Heart left ventricle (tissue), 16 donors: ENCODE measurements around the gene PICALM. TPM values are rescaled to one million over a fixed set of nuclear protein-coding genes. Genes with fewer than 3 reads are reported as not detected.

Experiments
- ATAC-seq, 4 donors: fragments of 200-7000 bp; cut with Tn5 transposase; one replicate each; pipeline ENCODE4 v1.9.1; 2020 to 2022; ENCODE audit warnings: moderate library complexity in 4 of 4, mild to moderate bottlenecking in 3 of 4, moderate number of reproducible peaks in 1 of 4
- DNase-seq, 5 donors: peaks; one replicate each; pipeline ENCODE4 v3.0.0-alpha.2; 2020
- H3K27ac ChIP-seq, 12 donors: fragments of 200-600 bp; sonication (generic) in 4 of 12; one replicate each; pipeline versions ENCODE4 v1.5.0 to v1.8.0; 2016 to 2022; ENCODE audit warnings: mild to moderate bottlenecking in 2 of 12
- H3K27me3 ChIP-seq, 9 donors: fragments of 200-600 bp; sonication (generic) in 2 of 9; one replicate each; pipeline versions ENCODE4 v1.5.1 to v1.8.0; 2016 to 2022; ENCODE audit warnings: mild to moderate bottlenecking in 3 of 9
- H3K36me3 ChIP-seq, 9 donors: fragments of 200-600 bp; sonication (generic) in 2 of 9; one replicate each; pipeline versions ENCODE4 v1.5.0 to v1.8.0; 2018 to 2022; ENCODE audit warnings: mild to moderate bottlenecking in 2 of 9
- H3K4me1 ChIP-seq, 12 donors: fragments of 200-600 bp; sonication (generic) in 4 of 12; one replicate each; pipeline versions ENCODE4 v1.5.0 to v1.8.0; 2016 to 2022; ENCODE audit warnings: mild to moderate bottlenecking in 3 of 12
- H3K4me3 ChIP-seq, 12 donors: fragments of 200-600 bp; sonication (generic) in 4 of 12; one replicate each; pipeline versions ENCODE4 v1.5.0 to v1.8.0; 2017 to 2022; ENCODE audit warnings: mild to moderate bottlenecking in 9 of 12, moderate library complexity in 4 of 12
- H3K9me3 ChIP-seq, 12 donors: fragments of 200-600 bp; sonication (generic) in 4 of 12; one replicate each; pipeline versions ENCODE4 v1.5.0 to v1.8.0; 2016 to 2022; ENCODE audit warnings: mild to moderate bottlenecking in 1 of 12
- POLR2A ChIP-seq, 2 donors: fragments of 450-650 bp; IDR thresholded peaks; one replicate each; pipeline ENCODE4 v1.6.1; 2017; ENCODE audit warnings: antibody characterized with exemption in 2 of 2, mild to moderate bottlenecking in 2 of 2, moderate library complexity in 2 of 2
- WGBS, 4 donors: extraction: QIAGEN DNeasy Blood & Tissue Kit in 2 of 4; methylation state at CpG; one replicate each; pipeline versions ENCODE4 v1.1.5 to v1.1.7; 2013 to 2018; 5-methylcytosine and 5-hydroxymethylcytosine counted together
- intact Hi-C, 10 donors: fragments of 100-400 bp; cut with DNase I; formaldehyde crosslinking; loops; one replicate each; pipeline versions ENCODE4 v1.11.1 to v1.14.2; 2022
- polyA plus RNA-seq, 2 donors: library from polyadenylated mRNA; stranded (reverse); fragments of 200-250 nt; gene quantifications; one replicate each; pipeline ENCODE4 v1.2.3, GENCODE V29; 2013
- total RNA-seq, 9 donors: library from RNA; depleted of rRNA in 2 of 9; stranded (reverse); fragments of >200 nt in 2 of 9; fragmentation: NEBNext Ultra II Directional in 3 of 9; extraction: Animal tissue kit (Norgen Biotek cat#: 25700) in 3 of 9; gene quantifications; one replicate each; pipeline versions ENCODE4 v1.1.0 to v1.2.4, GENCODE V29; 2016 to 2023
- TF ChIP-seq, protein P1 (sequence below), 12 donors: fragments of 200-600 bp; sonication (generic) in 4 of 12; IDR thresholded peaks; one replicate each; pipeline versions ENCODE4 v1.5.0 to v1.8.0; 2018 to 2022; ENCODE audit warnings: antibody characterized with exemption in 12 of 12, mild to moderate bottlenecking in 5 of 12
- donor health status: ischemic (EF 13 %, LVEDD 7.1; RV severe dilation, severe dysfunction).
- donor health status: healthy with polysubstance abuse.
- donor health status: DM: no; HTN: yes; CAD: no.
- donor health status: DM: no; HTN: no; CAD: no.
- donor health status: ischemic (EF 25% LVEDD 6.9; RV normal size, moderate dysfunction).
- donor health status: ischemic (EF 25% LVEDD 5.7; RV mildly dilated, moderate dysfunction).
- donor health status: healthy.
- donor health status: DM: yes; HTN: yes; CAD: no.
- donor health status: ischemic (EF 35%, LVEDD 5.7; RV mildly dilated, moderate dysfunction).
- donor health status: nonischemic (EF 11% LVEDD 7.7; RV severe dilation, severe dysfunction).
- donor health status: DM: yes; HTN: yes; CAD: no.
- donor health status: PGD.
- donor health status: ischemic (EF 29% LVEDD 5.4; RV normal size, mild dysfunction).
- donor health status: nonischemic (EF 23%, LVEDD 6.1; RV moderate dilation, normal function).

PICALM gene
- total and polyA plus RNA-seq, 11 donors, result 36.1 to 207 (median 171) TPM

DNA sequence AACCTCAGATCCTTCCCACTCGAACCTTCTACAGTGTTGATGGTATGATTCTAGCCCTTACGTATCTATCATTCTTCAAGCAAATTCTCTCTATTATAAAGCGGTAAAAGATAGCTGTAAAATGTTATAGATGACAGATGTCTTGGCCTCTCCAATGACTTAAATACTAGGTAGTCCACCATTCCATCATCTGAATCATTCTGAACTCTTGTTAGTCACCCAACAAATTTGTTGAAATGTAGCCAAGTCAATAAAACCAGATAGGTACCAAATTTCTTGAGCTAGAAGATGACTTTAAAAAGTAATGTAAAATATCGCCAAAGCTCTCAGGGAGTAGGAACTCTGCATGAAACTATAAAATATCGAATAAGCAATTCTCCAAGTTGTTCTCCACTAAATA is 32.6 kb upstream of the PICALM start:
- Histone ChIP-seq H3K9me3 (no peaks in the 10 kb centered on the region), H3K27me3 (no peaks in the 10 kb centered on the region), H3K4me3 (no peak overlapping the region), H3K4me1 (no peaks in the 10 kb centered on the region), H3K27ac (no peak overlapping the region), H3K36me3 (no peaks in the 10 kb centered on the region)
- TF ChIP-seq, protein P1, sequence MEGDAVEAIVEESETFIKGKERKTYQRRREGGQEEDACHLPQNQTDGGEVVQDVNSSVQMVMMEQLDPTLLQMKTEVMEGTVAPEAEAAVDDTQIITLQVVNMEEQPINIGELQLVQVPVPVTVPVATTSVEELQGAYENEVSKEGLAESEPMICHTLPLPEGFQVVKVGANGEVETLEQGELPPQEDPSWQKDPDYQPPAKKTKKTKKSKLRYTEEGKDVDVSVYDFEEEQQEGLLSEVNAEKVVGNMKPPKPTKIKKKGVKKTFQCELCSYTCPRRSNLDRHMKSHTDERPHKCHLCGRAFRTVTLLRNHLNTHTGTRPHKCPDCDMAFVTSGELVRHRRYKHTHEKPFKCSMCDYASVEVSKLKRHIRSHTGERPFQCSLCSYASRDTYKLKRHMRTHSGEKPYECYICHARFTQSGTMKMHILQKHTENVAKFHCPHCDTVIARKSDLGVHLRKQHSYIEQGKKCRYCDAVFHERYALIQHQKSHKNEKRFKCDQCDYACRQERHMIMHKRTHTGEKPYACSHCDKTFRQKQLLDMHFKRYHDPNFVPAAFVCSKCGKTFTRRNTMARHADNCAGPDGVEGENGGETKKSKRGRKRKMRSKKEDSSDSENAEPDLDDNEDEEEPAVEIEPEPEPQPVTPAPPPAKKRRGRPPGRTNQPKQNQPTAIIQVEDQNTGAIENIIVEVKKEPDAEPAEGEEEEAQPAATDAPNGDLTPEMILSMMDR (IDR thresholded peaks at IDR 0.05), result no peak
- TF ChIP-seq POLR2A (IDR thresholded peaks at IDR 0.05), result no peak
- no peak for DNase-seq
- no peak for ATAC-seq
- intact Hi-C loops, result no loop called here
- WGBS, 4 donors, result 93 to 96% (median 94%) methylated on average over 5 of the region's 5 CpGs

DNA sequence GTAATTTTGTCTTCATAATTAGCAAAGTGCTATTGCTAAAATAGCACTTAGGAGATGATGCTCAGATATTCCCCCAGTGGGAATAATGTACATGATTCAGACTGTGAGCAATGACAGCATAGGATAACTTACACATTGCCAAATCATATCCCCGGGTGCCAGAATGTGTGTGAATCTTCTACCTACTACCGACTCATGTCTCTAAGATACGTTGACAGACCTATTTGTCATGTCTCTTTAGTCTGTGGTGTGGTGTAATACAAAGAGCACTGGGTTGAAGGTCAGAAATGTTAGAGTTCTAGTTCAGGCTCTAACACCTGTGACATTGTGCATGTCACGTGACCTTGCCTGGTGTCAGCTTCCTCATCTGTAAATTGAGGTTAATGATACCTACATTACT is 31.0 kb upstream of the PICALM start:
- no peak for ATAC-seq
- H3K27ac ChIP-seq, result no peak overlapping the region
- no peaks in the 10 kb centered on the region for H3K27me3 ChIP-seq
- DNase-seq, result no peak
- intact Hi-C loops, result no loop called here
- no peak overlapping the region for H3K4me3 ChIP-seq
- no peaks in the 10 kb centered on the region for H3K9me3 ChIP-seq
- 89 to 95% (median 93%) methylated on average over 4 of the region's 4 CpGs for WGBS, 4 donors
- H3K4me1 ChIP-seq, result no peaks in the 10 kb centered on the region
- no peaks in the 10 kb centered on the region for H3K36me3 ChIP-seq
- TF ChIP-seq, protein P1 (IDR thresholded peaks at IDR 0.05), result no peak
- no peak for TF ChIP-seq POLR2A (IDR thresholded peaks at IDR 0.05)

DNA sequence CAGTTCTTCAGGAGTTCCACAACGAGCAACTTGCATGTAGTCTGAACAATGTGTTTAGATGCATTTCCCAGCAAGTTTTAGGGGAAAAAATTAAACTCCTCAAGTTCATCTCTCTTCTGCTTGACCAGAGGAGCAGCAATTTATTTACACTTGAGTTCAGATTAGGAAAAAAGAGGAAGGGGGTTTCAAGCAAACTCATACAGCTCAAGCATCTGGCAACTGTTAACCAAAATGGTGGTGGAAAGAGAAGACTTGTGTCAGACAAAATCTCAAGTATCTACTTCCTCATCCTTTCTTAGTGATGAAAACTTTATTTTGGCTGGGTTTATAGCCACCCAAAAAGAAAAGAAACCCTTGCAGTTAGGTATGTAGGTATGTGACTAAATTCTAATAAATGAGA is 29.1 kb upstream of the PICALM start:
- DNase-seq (no peak), ATAC-seq (no peak)
- no peak overlapping the region for H3K4me3 ChIP-seq
- intact Hi-C loops, result no loop called here
- H3K36me3 ChIP-seq, result no peaks in the 10 kb centered on the region
- 88 to 97% (median 92%) methylated on average over 1 of the region's 1 CpG for WGBS, 4 donors
- no peaks in the 10 kb centered on the region for H3K4me1 ChIP-seq
- H3K27me3 ChIP-seq, result no peaks in the 10 kb centered on the region
- H3K27ac ChIP-seq, result no peak overlapping the region
- TF ChIP-seq, protein P1 (IDR thresholded peaks at IDR 0.05), result no peak
- TF ChIP-seq POLR2A (IDR thresholded peaks at IDR 0.05), result no peak
- H3K9me3 ChIP-seq, result no peaks in the 10 kb centered on the region

DNA sequence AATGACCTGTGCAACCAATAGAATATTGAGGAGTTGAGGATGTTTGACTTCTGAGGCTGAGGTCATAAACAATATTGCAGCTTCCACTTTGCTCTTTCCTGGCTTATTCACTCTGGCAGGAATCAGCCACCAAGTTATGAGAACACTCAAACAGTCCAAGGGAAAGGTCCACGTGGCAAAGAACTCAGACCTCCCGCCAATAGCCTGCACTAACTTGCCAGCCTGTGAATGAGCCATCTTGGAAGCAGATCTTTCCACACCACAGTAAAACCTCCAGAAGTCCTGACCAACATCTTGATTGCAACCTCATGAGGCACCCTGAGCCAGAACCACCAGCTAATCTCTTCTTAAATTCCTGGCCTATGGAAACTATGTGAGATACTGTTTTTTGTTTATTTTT is 22.7 kb upstream of the PICALM start:
- Histone ChIP-seq H3K4me3 (no peak overlapping the region), H3K36me3 (no peaks in the 10 kb centered on the region), H3K27me3 (no peaks in the 10 kb centered on the region), H3K9me3 (no peaks in the 10 kb centered on the region), H3K27ac (no peak overlapping the region), H3K4me1 (peaks cover 0 to 10% (median 5%) of the 10 kb centered on the region in 12 donors)
- DNase-seq (no peak), ATAC-seq (no peak)
- WGBS, 4 donors, result 53 to 88% (median 77%) methylated on average over 2 of the region's 2 CpGs
- intact Hi-C loops, result no loop called here
- no peak for TF ChIP-seq POLR2A (IDR thresholded peaks at IDR 0.05)
- TF ChIP-seq, protein P1 (IDR thresholded peaks at IDR 0.05), result no peak
